Fibroblast of lung (primary cell): ENCODE results near the gene PDE2A.
A peak's percentile ranks its signal among the peaks of the same experiment; 100 is the strongest.

Experiments used
- CTCF ChIP-seq, 2 donors: IDR thresholded peaks in 1 of 2; conservative IDR thresholded peaks in 1 of 2; 1 replicate in 1 of 2; 2 replicates in 1 of 2; pipeline ENCODE4 v1.5.1; 2011 to 2012; ENCODE audit warnings: low read length in 2 of 2, control low read depth in 1 of 2, inconsistent platforms in 1 of 2, low read depth in 1 of 2, mild to moderate bottlenecking in 1 of 2
- EZH2 ChIP-seq: IDR thresholded peaks from 2 replicates; pipeline ENCODE4 v1.5.1; 2012; ENCODE audit warnings: low read length, control low read depth, mild to moderate bottlenecking; ENCODE audit errors: missing control alignments

GRCh38 chr11:72683782-72684200 is 9.6 kb upstream of the PDE2A start:
- TF ChIP-seq EZH2 (no peak), CTCF (conservative IDR thresholded peaks at IDR 0.05 in 1 of 2, IDR thresholded peaks at IDR 0.05 in 1 of 2; ENCODE audit: low read depth in 1 of 2, low read length in 2 of 2) (peak; percentile 82 to 94)
